GM13977 (cell line): ENCODE data around the gene SLC22A15.

Experiments used
- DNase-seq: peaks from one replicate; pipeline ENCODE4 v3.0.0; 2012; ENCODE audit warnings: low spot score
- in situ Hi-C: fragments of 300-500 bp; cut with MboI; formaldehyde crosslinking; loops from one replicate; pipeline ENCODE4 v1.12.0; 2022; ENCODE audit warnings: low sequenced_read_pairs, low pct_unique_long_range_greater_than_20kb, mixed read lengths, inconsistent platforms; ENCODE audit not compliant: unreplicated experiment
- TF ChIP-seq, protein P1 (sequence below): IDR thresholded peaks from 2 replicates; pipeline ENCODE4 v1.5.1; 2012; ENCODE audit warnings: mild to moderate bottlenecking, control low read depth; ENCODE audit not compliant: insufficient read depth; ENCODE audit errors: extremely low read depth, missing control alignments

The SLC22A15 gene

DNA sequence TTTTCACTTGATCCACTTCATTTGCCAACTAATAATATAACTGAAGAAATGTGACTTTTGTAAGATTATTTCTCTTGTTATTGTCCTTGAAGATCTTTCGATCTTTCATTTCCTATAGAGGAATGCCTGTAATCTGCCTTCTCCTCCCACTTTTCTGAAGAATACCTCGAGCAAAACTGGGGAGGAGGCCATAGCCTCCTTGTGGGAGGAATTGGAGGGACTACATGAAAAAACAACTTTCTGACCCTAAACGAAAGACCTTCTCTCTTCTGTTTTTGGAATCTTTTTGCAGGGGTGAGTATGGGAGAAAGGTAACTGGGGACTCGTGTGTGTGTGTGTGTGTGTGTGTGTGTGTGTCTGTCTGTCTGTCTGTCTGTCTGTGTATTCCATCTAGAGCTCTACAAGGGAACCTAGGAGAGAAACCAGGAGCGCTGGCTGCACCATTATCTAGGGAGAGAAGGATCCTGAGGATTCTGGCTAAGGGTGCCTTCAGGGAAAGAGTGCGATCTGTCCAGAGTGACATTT, 102.4 kb downstream of the SLC22A15 start:
- in situ Hi-C loops = no loop called here
- DNase-seq = no peak
- TF ChIP-seq, protein P1, sequence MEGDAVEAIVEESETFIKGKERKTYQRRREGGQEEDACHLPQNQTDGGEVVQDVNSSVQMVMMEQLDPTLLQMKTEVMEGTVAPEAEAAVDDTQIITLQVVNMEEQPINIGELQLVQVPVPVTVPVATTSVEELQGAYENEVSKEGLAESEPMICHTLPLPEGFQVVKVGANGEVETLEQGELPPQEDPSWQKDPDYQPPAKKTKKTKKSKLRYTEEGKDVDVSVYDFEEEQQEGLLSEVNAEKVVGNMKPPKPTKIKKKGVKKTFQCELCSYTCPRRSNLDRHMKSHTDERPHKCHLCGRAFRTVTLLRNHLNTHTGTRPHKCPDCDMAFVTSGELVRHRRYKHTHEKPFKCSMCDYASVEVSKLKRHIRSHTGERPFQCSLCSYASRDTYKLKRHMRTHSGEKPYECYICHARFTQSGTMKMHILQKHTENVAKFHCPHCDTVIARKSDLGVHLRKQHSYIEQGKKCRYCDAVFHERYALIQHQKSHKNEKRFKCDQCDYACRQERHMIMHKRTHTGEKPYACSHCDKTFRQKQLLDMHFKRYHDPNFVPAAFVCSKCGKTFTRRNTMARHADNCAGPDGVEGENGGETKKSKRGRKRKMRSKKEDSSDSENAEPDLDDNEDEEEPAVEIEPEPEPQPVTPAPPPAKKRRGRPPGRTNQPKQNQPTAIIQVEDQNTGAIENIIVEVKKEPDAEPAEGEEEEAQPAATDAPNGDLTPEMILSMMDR = no peak

DNA sequence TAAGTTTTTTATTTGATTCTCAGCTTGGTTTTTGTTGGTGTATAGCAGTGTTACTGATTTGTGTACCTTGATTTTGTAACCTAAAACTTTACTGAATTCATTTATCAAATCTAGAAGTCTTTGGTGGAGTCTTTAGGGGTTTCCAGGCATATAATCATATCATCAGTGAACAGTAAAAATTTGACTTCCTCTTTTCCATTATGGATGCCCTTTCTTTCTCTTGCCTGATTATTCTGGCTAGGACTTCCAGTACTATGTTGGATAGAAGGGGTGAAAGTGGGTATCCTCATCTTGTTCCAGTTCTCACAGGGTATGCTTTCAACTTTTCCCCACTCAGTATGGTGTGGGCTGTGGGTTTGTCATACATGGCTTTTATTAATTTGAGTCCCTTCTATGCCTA, 111.3 kb downstream of the SLC22A15 start:
- in situ Hi-C loops = no loop called here
- DNase-seq = no peak
- TF ChIP-seq, protein P1 = no peak

DNA sequence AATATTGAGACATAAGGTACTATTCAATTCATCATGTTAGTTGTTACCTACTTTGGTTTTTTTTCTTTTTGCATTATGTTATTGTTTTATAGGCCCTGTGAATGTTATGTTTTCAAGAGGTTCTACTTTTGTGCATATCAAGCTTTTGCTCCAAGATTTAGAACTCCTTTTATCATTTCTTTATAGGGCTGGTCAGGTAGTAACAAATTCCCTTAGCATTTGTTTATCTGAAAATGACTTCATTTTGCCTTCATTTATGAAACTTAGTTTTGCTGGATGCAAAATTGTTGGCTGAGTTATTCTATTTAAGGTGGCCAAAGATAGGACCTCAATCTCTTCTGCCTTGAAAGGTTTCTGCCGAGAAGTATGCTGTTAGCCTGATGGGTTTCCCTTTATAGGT, 113.6 kb downstream of the SLC22A15 start:
- TF ChIP-seq, protein P1 = no peak
- DNase-seq = no peak
- in situ Hi-C loops = no loop called here

DNA sequence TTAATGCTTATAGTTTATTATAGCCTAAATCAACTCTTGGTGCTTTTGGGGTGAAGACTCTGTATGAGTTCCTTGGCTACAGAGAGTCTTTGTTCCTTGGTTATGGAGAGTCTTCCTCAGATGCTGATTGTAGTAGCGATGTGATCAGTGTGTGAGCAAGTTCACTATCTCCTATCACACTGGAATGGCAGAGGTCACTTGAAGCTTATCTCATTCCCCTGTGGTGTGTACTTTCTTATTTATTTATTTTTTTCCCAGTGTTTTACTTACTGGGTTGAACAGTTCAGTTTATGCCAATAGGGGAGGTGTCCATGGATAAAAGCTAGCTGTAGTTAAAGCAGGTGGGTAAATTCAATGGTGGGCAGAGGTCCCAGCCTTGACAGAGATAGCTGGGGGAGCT, 114.8 kb downstream of the SLC22A15 start:
- TF ChIP-seq, protein P1 = no peak
- in situ Hi-C loops = no loop called here

DNA sequence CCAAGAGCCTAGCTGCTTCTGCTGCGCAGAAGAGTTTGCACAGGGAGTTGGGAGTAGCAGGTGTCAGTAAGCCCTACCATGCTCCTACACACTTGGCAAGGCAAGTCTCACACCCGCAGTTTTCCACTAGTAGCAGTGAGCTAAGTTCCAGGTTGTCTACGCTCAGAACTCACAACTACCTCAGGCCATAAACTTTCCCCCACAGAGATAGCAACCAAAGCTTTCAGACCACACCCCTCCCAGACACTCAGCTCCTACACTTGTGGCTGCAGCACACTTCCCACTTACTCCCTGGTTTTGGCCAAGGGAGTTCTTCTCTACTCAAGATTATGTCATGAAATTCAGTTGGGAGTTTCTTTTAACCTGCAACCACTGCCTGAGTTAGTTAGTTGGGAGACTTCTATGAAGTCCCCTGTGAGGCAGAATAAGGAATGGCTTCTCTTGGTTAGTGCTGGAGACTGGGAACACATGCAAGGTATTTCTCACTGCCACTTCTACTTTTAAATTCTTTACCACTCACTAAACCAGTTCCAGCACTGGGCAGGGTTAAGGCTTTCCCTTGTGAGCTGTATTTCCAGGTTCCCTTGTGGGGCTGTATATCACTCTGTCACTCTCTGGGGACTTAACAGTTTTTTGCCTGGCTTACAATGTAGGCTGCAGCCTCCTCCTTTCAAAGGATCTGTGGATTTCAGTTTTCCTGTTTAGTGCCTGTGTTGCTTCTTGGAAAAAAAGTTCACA, 116.6 kb downstream of the SLC22A15 start:
- in situ Hi-C loops = no loop called here
- no peak for DNase-seq
- TF ChIP-seq, protein P1 = no peak

More for the DNA sequence above, 114.8 kb downstream of the SLC22A15 start:
- no peak for DNase-seq

DNA sequence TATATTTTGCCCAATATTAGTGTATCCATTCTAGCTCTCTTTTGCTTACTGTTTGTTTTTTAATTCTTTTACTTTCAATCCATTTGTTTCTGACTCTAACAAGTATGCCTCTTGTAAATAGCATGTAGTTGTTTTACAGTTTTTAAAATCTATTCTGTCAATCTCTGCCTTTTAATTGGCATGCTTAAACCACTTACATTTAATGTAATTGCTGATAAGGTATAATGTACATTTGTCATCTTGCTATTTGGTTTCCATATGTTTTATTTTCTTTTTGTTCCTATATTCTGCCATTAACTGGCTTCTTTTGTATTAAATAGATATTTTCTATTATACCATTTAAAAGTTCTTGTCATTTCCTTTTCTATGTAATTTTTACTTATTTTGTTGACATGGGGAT, 118.7 kb downstream of the SLC22A15 start:
- in situ Hi-C loops = no loop called here
- DNase-seq = no peak
- TF ChIP-seq, protein P1 = no peak
